Jurkat, Clone E6-1 (cell line): ENCODE data around the gene MRE11.
"Not testable (repeated sequence)": the region's sequence is repeated elsewhere in the genome, so short reads cannot be mapped to it uniquely, and the experiment has no call there.

Experiments
- DNase-seq: peaks from one replicate; pipeline ENCODE4 v3.0.0-alpha.2; 2011; ENCODE audit warnings: low read depth, low spot score
- H3K4me3 ChIP-seq: 2 replicates; pipeline ENCODE4 v1.5.1; 2011; ENCODE audit warnings: mild to moderate bottlenecking, low read length, control low read depth, moderate library complexity

Gene MRE11

GRCh38 chr11:94449437-94449836 lies 44.2 kb downstream of the MRE11 start:
- no peak for DNase-seq
- H3K4me3 ChIP-seq = no peak overlapping the region

- H3K4me3 ChIP-seq = no peak overlapping the region
- no peak for DNase-seq
These were observed 44.6 kb downstream of the MRE11 start for GRCh38 chr11:94449029-94449428.

GRCh38 chr11:94447149-94447548 lies 46.5 kb downstream of the MRE11 start:
- no peak overlapping the region for H3K4me3 ChIP-seq
- no peak for DNase-seq

GRCh38 chr11:94445641-94446040 lies 48.0 kb downstream of the MRE11 start:
- DNase-seq = no peak
- H3K4me3 ChIP-seq = no peak overlapping the region

GRCh38 chr11:94433049-94433448 lies 60.6 kb downstream of the MRE11 start:
- H3K4me3 ChIP-seq = no peak overlapping the region
- DNase-seq = no peak

- no peak overlapping the region for H3K4me3 ChIP-seq
- no peak for DNase-seq
These were observed 69.0 kb downstream of the MRE11 start for GRCh38 chr11:94424662-94425061.

GRCh38 chr11:94424011-94424410 lies 69.6 kb downstream of the MRE11 start:
- DNase-seq = no peak
- no peak overlapping the region for H3K4me3 ChIP-seq

GRCh38 chr11:94423507-94423906 lies 70.1 kb downstream of the MRE11 start:
- no peak for DNase-seq

GRCh38 chr11:94418123-94418765 lies 75.4 kb downstream of the MRE11 start:
- DNase-seq = no peak
- H3K4me3 ChIP-seq = no peak overlapping the region

More at GRCh38 chr11:94423507-94423906, 70.1 kb downstream of the MRE11 start:
- no peak overlapping the region for H3K4me3 ChIP-seq

GRCh38 chr11:94417386-94417987 lies 76.2 kb downstream of the MRE11 start:
- peak; percentile 18 for DNase-seq
- no peak overlapping the region for H3K4me3 ChIP-seq

- H3K4me3 ChIP-seq = no peak overlapping the region
- DNase-seq = no peak
These were observed 88.4 kb downstream of the MRE11 start for GRCh38 chr11:94405062-94405833.

- DNase-seq = no peak
- H3K4me3 ChIP-seq = no peak overlapping the region
These were observed 91.3 kb downstream of the MRE11 start for GRCh38 chr11:94402355-94402754.

- H3K4me3 ChIP-seq = no peak overlapping the region
- DNase-seq = no peak
These were observed 91.8 kb downstream of the MRE11 start for GRCh38 chr11:94401773-94402265.

GRCh38 chr11:94400839-94401772 lies 92.5 kb downstream of the MRE11 start, which contains the start of gene GPR83:
TSS of gene GPR83 (minus strand) at chr11:94401419. CDS start at chr11:94401247, 172 bp downstream.
- DNase-seq = no peak
- no peak within 1 kb of the TSS for H3K4me3 ChIP-seq

- H3K4me3 ChIP-seq = no peak overlapping the region
- no peak for DNase-seq
These were observed 93.2 kb downstream of the MRE11 start for GRCh38 chr11:94400457-94400838.

- H3K4me3 ChIP-seq = no peak overlapping the region
- DNase-seq = no peak
These were observed 93.6 kb downstream of the MRE11 start for GRCh38 chr11:94400050-94400449.

GRCh38 chr11:94398101-94398500 lies 95.5 kb downstream of the MRE11 start:
- H3K4me3 ChIP-seq = no peak overlapping the region
- DNase-seq = no peak

GRCh38 chr11:94396282-94396681 lies 97.4 kb downstream of the MRE11 start:
- DNase-seq = no peak
- no peak overlapping the region for H3K4me3 ChIP-seq

GRCh38 chr11:94391937-94392336 lies 101.7 kb downstream of the MRE11 start:
- H3K4me3 ChIP-seq, DNase-seq: not testable (repeated sequence)
